K562 (cell line): ENCODE results near the gene TAF12. TPM values are rescaled to one million over a fixed set of nuclear protein-coding genes. Genes with fewer than 3 reads are reported as not detected.

Experiments used
- ATAC-seq: fragments of 200-7000 bp; cut with Tn5 transposase; 3 replicates; pipeline ENCODE4 v1.9.1; 2020; ENCODE audit warnings: moderate library complexity
- BruUV-seq: library from RNA; stranded (reverse); fragments of 400-500 nt; replicated peaks from 2 replicates; lab custom pipeline; 2021; lab: Mats Ljungman, UMichigan
- CTCF ChIA-PET: fragments of 300-600 bp; formaldehyde crosslinking; extraction: SDS; loops from one replicate; lab custom pipeline; 2021; ENCODE audit warnings: low intra/inter-chr PET ratio; lab: Yijun Ruan, JAX
- POLR2A ChIA-PET: fragments of 300-600, 350-650 bp; sonication (Branson Sonifier 250); formaldehyde crosslinking; extraction: SDS; loops from one replicate; lab custom pipeline; 2021; ENCODE audit warnings: antibody characterized with exemption, inconsistent platforms; lab: Yijun Ruan, JAX
- DNase-seq, 4 experiments: peaks; one replicate each; pipeline versions ENCODE4 v3.0.0 to v3.0.0-alpha.2; 2011 to 2018; ENCODE audit warnings: low spot score in 3 of 4, mixed read lengths in 3 of 4; ENCODE audit errors: extremely low read depth in 1 of 4
- FAIRE-seq: peaks from 2 replicates; lab custom pipeline; 2011; peaks lifted over from hg19 to GRCh38; lab: Jason Lieb, UNC
- H2AFZ ChIP-seq: 2 replicates; pipeline ENCODE4 v1.6.0; 2011; ENCODE audit warnings: low read depth, low read length, control low read depth, inconsistent platforms
- H3K27ac ChIP-seq: fragments of 200-600 bp; 3 replicates; pipeline ENCODE4 v1.8.0; 2011; ENCODE audit warnings: low read depth, mild to moderate bottlenecking, control low read depth, inconsistent platforms, low read length, moderate library complexity, mixed read lengths; ENCODE audit errors: extremely low read depth
- H3K27me3 ChIP-seq, 2 experiments: fragments of 300-600 bp in 1 of 2; 2 replicates in 1 of 2; 3 replicates in 1 of 2; pipeline versions ENCODE4 v1.6.0 to v1.8.0; 2011; ENCODE audit warnings: inconsistent platforms in 2 of 2, low read length in 2 of 2, mild to moderate bottlenecking in 1 of 2, mixed read lengths in 1 of 2, moderate library complexity in 1 of 2; ENCODE audit not compliant: control insufficient read depth in 2 of 2, insufficient read depth in 2 of 2
- H3K36me3 ChIP-seq: fragments of 300-600 bp; 3 replicates; pipeline ENCODE4 v1.8.0; 2011; ENCODE audit warnings: mild to moderate bottlenecking, low read length, inconsistent platforms; ENCODE audit not compliant: control insufficient read depth, insufficient read depth
- H3K4me1 ChIP-seq, 2 experiments: fragments of 200-600 bp in 1 of 2; replicated peaks in 1 of 2; 2 replicates in 1 of 2; 3 replicates in 1 of 2; pipeline versions ENCODE4 v1.5.1 to v1.8.0; 2011; ENCODE audit warnings: inconsistent platforms in 2 of 2, low read length in 2 of 2, mild to moderate bottlenecking in 1 of 2, mixed read lengths in 1 of 2, moderate library complexity in 1 of 2; ENCODE audit not compliant: control insufficient read depth in 2 of 2, insufficient read depth in 2 of 2
- H3K4me2 ChIP-seq: 2 replicates; pipeline ENCODE4 v1.6.1; 2011; ENCODE audit warnings: low read length, control low read depth, inconsistent platforms, mixed read lengths; ENCODE audit not compliant: insufficient read depth
- H3K4me3 ChIP-seq: fragments of 200-600 bp; sonication (generic), shearing (Covaris generic); 2 replicates; pipeline ENCODE4 v1.5.1; 2016; ENCODE audit warnings: control low read depth, inconsistent platforms
- H3K79me2 ChIP-seq: fragments of 200-600 bp; 3 replicates; pipeline ENCODE4 v1.8.0; 2011; ENCODE audit warnings: low read length, inconsistent platforms; ENCODE audit not compliant: control insufficient read depth, insufficient read depth
- H3K9ac ChIP-seq, 2 experiments: 2 replicates each; pipeline versions ENCODE4 v1.6.0 to v1.6.1; 2011; ENCODE audit warnings: low read depth in 2 of 2, low read length in 2 of 2, control low read depth in 1 of 2, inconsistent platforms in 1 of 2, mild to moderate bottlenecking in 1 of 2, mixed read lengths in 1 of 2; ENCODE audit not compliant: insufficient read depth in 1 of 2
- H3K9me1 ChIP-seq: one replicate; pipeline ENCODE4 v1.6.0; 2011; ENCODE audit warnings: inconsistent platforms, mild to moderate bottlenecking, low read length, moderate library complexity; ENCODE audit not compliant: control insufficient read depth, insufficient read depth
- H3K9me3 ChIP-seq: replicated peaks from 2 replicates; pipeline ENCODE4 v1.5.1; 2011; ENCODE audit warnings: low read depth, low read length, inconsistent platforms; ENCODE audit not compliant: control insufficient read depth, insufficient read depth
- H4K20me1 ChIP-seq: replicated peaks from 2 replicates; pipeline ENCODE4 v1.6.1; 2011; ENCODE audit warnings: low read length, inconsistent platforms, mixed read lengths; ENCODE audit not compliant: control insufficient read depth, insufficient read depth
- CAMTA2 ChIP-seq: fragments of 250-450 bp; sonication (Bioruptor Pico); conservative IDR thresholded peaks from 2 replicates; pipeline ENCODE4 v1.5.1; 2022
- CEBPB ChIP-seq: fragments of 450-650 bp; IDR thresholded peaks from 2 replicates; pipeline ENCODE4 v1.6.1; 2016; ENCODE audit warnings: missing genetic modification characterization, missing compliant biosample characterization
- COPS2 ChIP-seq: fragments of 450-650 bp; conservative IDR thresholded peaks from 2 replicates; pipeline ENCODE4 v1.6.1; 2016; ENCODE audit warnings: mild to moderate bottlenecking, moderate library complexity
- GATAD2A ChIP-seq: fragments of 450-650 bp; IDR thresholded peaks from 2 replicates; pipeline ENCODE4 v1.6.1; 2017
- MYBL2 ChIP-seq, 2 experiments: fragments of 450-650 bp in 1 of 2; sonication (generic) in 1 of 2; formaldehyde crosslinking in 1 of 2; IDR thresholded peaks; 2 replicates each; pipeline versions ENCODE4 v1.6.1 to v1.8.1; 2017 to 2022; ENCODE audit warnings: borderline replicate concordance in 1 of 2, inconsistent platforms in 1 of 2, low read depth in 1 of 2, mild to moderate bottlenecking in 1 of 2, missing genetic modification reagents in 1 of 2, moderate library complexity in 1 of 2
- MYNN ChIP-seq, 2 experiments: sonication (generic); formaldehyde crosslinking in 1 of 2; IDR thresholded peaks; 2 replicates each; pipeline versions ENCODE4 v1.5.0 to v1.6.1; 2016 to 2020; ENCODE audit warnings: antibody characterized with exemption in 1 of 2, missing genetic modification reagents in 1 of 2
- NCOA6 ChIP-seq: fragments of 450-650 bp; IDR thresholded peaks from 2 replicates; pipeline ENCODE4 v1.6.1; 2017; ENCODE audit warnings: mild to moderate bottlenecking
- NFIX ChIP-seq: fragments of 250-450 bp; sonication (Bioruptor Pico); IDR thresholded peaks from 2 replicates; pipeline ENCODE4 v1.4.0; 2020; ENCODE audit warnings: low read depth, mild to moderate bottlenecking, moderate library complexity
- PRPF4 ChIP-seq: fragments of 200-400 bp; formaldehyde crosslinking; IDR thresholded peaks from one replicate; pipeline ENCODE4 v1.6.1; 2017; ENCODE audit warnings: low read length, low read depth, mild to moderate bottlenecking; ENCODE audit not compliant: insufficient read depth, poor library complexity, severe bottlenecking
- SETDB1 ChIP-seq: IDR thresholded peaks from one replicate; pipeline ENCODE4 v1.6.1; 2012; ENCODE audit warnings: low read length, control low read depth, inconsistent platforms
- SOX6 ChIP-seq: fragments of 450-650 bp; IDR thresholded peaks from 2 replicates; pipeline ENCODE4 v1.6.1; 2014; ENCODE audit warnings: mild to moderate bottlenecking
- SREBF2 ChIP-seq: sonication (generic); formaldehyde crosslinking; IDR thresholded peaks from 2 replicates; pipeline ENCODE4 v1.4.0; 2020; ENCODE audit warnings: mild to moderate bottlenecking, missing genetic modification reagents
- SRSF9 ChIP-seq: fragments of 200-400 bp; formaldehyde crosslinking; IDR thresholded peaks from 2 replicates; pipeline ENCODE4 v1.6.1; 2017; ENCODE audit warnings: low read depth, low read length, borderline replicate concordance
- STAT5A ChIP-seq: IDR thresholded peaks from 2 replicates; pipeline ENCODE4 v1.6.1; 2012; ENCODE audit warnings: low read length, inconsistent platforms, borderline replicate concordance
- TAF15 ChIP-seq: fragments of 200-400 bp; formaldehyde crosslinking; IDR thresholded peaks from 2 replicates; pipeline ENCODE4 v1.6.1; 2017; ENCODE audit warnings: mild to moderate bottlenecking, low read depth, low read length, moderate library complexity
- ZBTB8A ChIP-seq: fragments of 450-650 bp; IDR thresholded peaks from 2 replicates; pipeline ENCODE4 v1.6.1; 2018; ENCODE audit warnings: mild to moderate bottlenecking, moderate library complexity; ENCODE audit not compliant: partially characterized antibody
- ZNF24 ChIP-seq: fragments of 450-650 bp; IDR thresholded peaks from 2 replicates; pipeline ENCODE4 v1.6.1; 2016
- ZNF445 ChIP-seq: fragments of 250-450 bp; sonication (Bioruptor Pico); IDR thresholded peaks from 2 replicates; pipeline ENCODE4 v1.4.0; 2020; ENCODE audit warnings: low read depth, mild to moderate bottlenecking, moderate library complexity
- ZSCAN29 ChIP-seq: fragments of 450-650 bp; IDR thresholded peaks from 2 replicates; pipeline ENCODE4 v1.6.1; 2017
- WGBS: fragments of 100-300 bp; shearing (Covaris generic); methylation state at CpG from one replicate; pipeline ENCODE4 v1.1.6; 2016; ENCODE audit warnings: low coverage, mixed read lengths; ENCODE audit not compliant: insufficient coverage; ENCODE audit errors: missing lambda C conversion rate; 5-methylcytosine and 5-hydroxymethylcytosine counted together
- in situ Hi-C: fragments of 300-500 bp; cut with MboI; formaldehyde crosslinking; loops from 4 replicates; pipeline ENCODE4 v1.15.0; 2018; ENCODE audit warnings: inconsistent platforms, mixed read lengths
- intact Hi-C: fragments of 100-400 bp; cut with micrococcal nuclease; formaldehyde crosslinking; loops from 2 replicates; pipeline ENCODE4 v1.14.2; 2022
- polyA plus RNA-seq, 8 experiments: library from polyadenylated mRNA; depleted of rRNA in 4 of 8; stranded (reverse) in 5 of 8; unstranded in 3 of 8; fragments of >200 nt; fragmentation: Nextera tagmentation in 2 of 8; fragmentation: Illumina TruSeq in 1 of 8; extraction: Ambion mirVana in 2 of 8; extraction: Trizol in 1 of 8; gene quantifications; 2 replicates each; pipeline versions ENCODE4 v1.2.1 to v1.2.3, GENCODE V29; 2011 to 2014; ENCODE audit warnings: inconsistent platforms in 1 of 8, missing spikeins in 1 of 8
- total RNA-seq, 7 experiments: library from RNA; depleted of rRNA in 6 of 7; stranded (reverse); fragments of >200 nt in 6 of 7; fragmentation: Illumina TruSeq in 2 of 7; extraction: Trizol in 2 of 7; gene quantifications; 2 replicates each; pipeline versions ENCODE4 v1.2.1 to v1.2.3, GENCODE V29; 2011 to 2021; ENCODE audit warnings: low replicate concordance in 1 of 7
- TF ChIP-seq, protein P1 (sequence below): fragments of 450-650 bp; IDR thresholded peaks from 2 replicates; pipeline ENCODE4 v1.6.1; 2014; ENCODE audit warnings: low read depth, mild to moderate bottlenecking, moderate library complexity, borderline replicate concordance

The TAF12 gene
- total and polyA plus RNA-seq, 9 of the 15 experiments (the other 6 are each of a cell fraction or from before 2014, with no cell fraction given), result 31.6 to 89.0 (median 50.5) TPM

GRCh38 chr1:28671254-28671780, 28.4 kb upstream of the TAF12 start:
- ChIA-PET POLR2A (interaction anchor here (0.8 to 13.8 kb wide), 7 partner anchors 12 to 90 kb away, joined by 3 to 240 read pairs (median 3); partner anchors contain the start of genes RNU11 and YTHDF2), CTCF (no interaction called here)
- ATAC-seq (no peak), FAIRE-seq (no peak), DNase-seq (no peak)
- H3K27ac ChIP-seq, result no peak overlapping the region
- H3K36me3 ChIP-seq, result no peaks in the 10 kb centered on the region
- H3K9ac ChIP-seq, result no peak overlapping the region
- no peak overlapping the region for H2AFZ ChIP-seq
- H3K27me3 ChIP-seq, result no peaks in the 10 kb centered on the region
- H3K9me1 ChIP-seq, result no peaks in the 10 kb centered on the region
- 92% methylated on average over 20 of the region's 20 CpGs for WGBS
- peaks cover 34% of the 10 kb centered on the region for H3K79me2 ChIP-seq
- peaks cover 3 to 30% of the 10 kb centered on the region in 2 experiments; a peak in 4 of 5 replicates for H3K4me1 ChIP-seq
- no peaks in the 10 kb centered on the region for H4K20me1 ChIP-seq
- no peaks in the 10 kb centered on the region for H3K9me3 ChIP-seq
- no peak overlapping the region for H3K4me2 ChIP-seq
- no peak for TF ChIP-seq SETDB1
- no peak for TF ChIP-seq CAMTA2 (CRISPR knock-in tag)
- no peak for TF ChIP-seq SOX6
- TF ChIP-seq ZNF24, result no peak
- TF ChIP-seq, protein P1, sequence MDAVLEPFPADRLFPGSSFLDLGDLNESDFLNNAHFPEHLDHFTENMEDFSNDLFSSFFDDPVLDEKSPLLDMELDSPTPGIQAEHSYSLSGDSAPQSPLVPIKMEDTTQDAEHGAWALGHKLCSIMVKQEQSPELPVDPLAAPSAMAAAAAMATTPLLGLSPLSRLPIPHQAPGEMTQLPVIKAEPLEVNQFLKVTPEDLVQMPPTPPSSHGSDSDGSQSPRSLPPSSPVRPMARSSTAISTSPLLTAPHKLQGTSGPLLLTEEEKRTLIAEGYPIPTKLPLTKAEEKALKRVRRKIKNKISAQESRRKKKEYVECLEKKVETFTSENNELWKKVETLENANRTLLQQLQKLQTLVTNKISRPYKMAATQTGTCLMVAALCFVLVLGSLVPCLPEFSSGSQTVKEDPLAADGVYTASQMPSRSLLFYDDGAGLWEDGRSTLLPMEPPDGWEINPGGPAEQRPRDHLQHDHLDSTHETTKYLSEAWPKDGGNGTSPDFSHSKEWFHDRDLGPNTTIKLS, result no peak
- no peak for TF ChIP-seq MYBL2 (IDR thresholded peaks at IDR 0.05; ENCODE audit: low read depth)
- no peak for TF ChIP-seq MYBL2 (CRISPR knock-in tag; IDR thresholded peaks at IDR 0.05; ENCODE audit: borderline replicate concordance)
- TF ChIP-seq ZBTB8A, result no peak
- TF ChIP-seq COPS2, result no peak
- TF ChIP-seq STAT5A, result no peak
- no peak for TF ChIP-seq TAF15
- no peak for TF ChIP-seq NFIX (CRISPR knock-in tag)
- TF ChIP-seq ZSCAN29, result no peak
- no peak for TF ChIP-seq CEBPB (tag)
- TF ChIP-seq SRSF9, result no peak
- TF ChIP-seq NCOA6, result no peak
- no peak for TF ChIP-seq ZNF445 (CRISPR knock-in tag)
- no peak for TF ChIP-seq SREBF2 (CRISPR knock-in tag)
- TF ChIP-seq GATAD2A, result no peak
- no peak for TF ChIP-seq MYNN (IDR thresholded peaks at IDR 0.05)
- TF ChIP-seq MYNN (CRISPR knock-in tag; IDR thresholded peaks at IDR 0.05), result no peak
- TF ChIP-seq PRPF4, result no peak
- no TSS peak for BruUV-seq
- in situ Hi-C loops, result no loop called here
- intact Hi-C loops, result no loop called here
- H3K4me3 ChIP-seq, result no peak overlapping the region
